HG03175 (cell line): ENCODE measurements around the gene LGI4.

Source experiments
- ATAC-seq: cut with Tn5 transposase; IDR thresholded peaks from one replicate; pipeline ENCODE4 v1.9.1; 2021; ENCODE audit warnings: mild to moderate bottlenecking, moderate library complexity; ENCODE audit not compliant: unreplicated experiment

LGI4 gene

GRCh38 chr19:35134601-35135242, at the start of gene LGI4:
Gene LGI4 (minus strand): TSS chr19:35135059. CDS start chr19:35134680, 379 bp downstream.
- ATAC-seq = no peak

GRCh38 chr19:35184267-35184666, 49.4 kb upstream of the LGI4 start:
- no peak for ATAC-seq

GRCh38 chr19:35181387-35181786, 46.5 kb upstream of the LGI4 start:
- ATAC-seq = no peak

- no peak for ATAC-seq
Measured at GRCh38 chr19:35179830-35180229, 45.0 kb upstream of the LGI4 start.

GRCh38 chr19:35178701-35179100, 43.8 kb upstream of the LGI4 start:
- no peak for ATAC-seq

GRCh38 chr19:35177377-35178274, 42.8 kb upstream of the LGI4 start:
- no peak for ATAC-seq

- no peak for ATAC-seq
Measured at GRCh38 chr19:35176181-35176570, 41.3 kb upstream of the LGI4 start.

- ATAC-seq = no peak
Measured at GRCh38 chr19:35174226-35174625, 39.4 kb upstream of the LGI4 start.

- no peak for ATAC-seq
Measured at GRCh38 chr19:35171730-35172129, 36.9 kb upstream of the LGI4 start.

GRCh38 chr19:35170359-35171061, 35.7 kb upstream of the LGI4 start:
- ATAC-seq = no peak

- no peak for ATAC-seq
Measured at GRCh38 chr19:35169221-35169995, 34.5 kb upstream of the LGI4 start.

GRCh38 chr19:35168196-35168595, 33.3 kb upstream of the LGI4 start:
- ATAC-seq = no peak

- no peak for ATAC-seq
Measured at GRCh38 chr19:35167251-35168119, 32.6 kb upstream of the LGI4 start.

GRCh38 chr19:35166100-35167063, 31.5 kb upstream of the LGI4 start:
- no peak for ATAC-seq

GRCh38 chr19:35165200-35166058, 30.6 kb upstream of the LGI4 start:
- ATAC-seq = no peak

GRCh38 chr19:35164418-35164817, 29.6 kb upstream of the LGI4 start:
- ATAC-seq = no peak

- ATAC-seq = no peak
Measured at GRCh38 chr19:35162471-35163326, 27.8 kb upstream of the LGI4 start.
